Right cardiac atrium (tissue), 5 donors: Measurements from ENCODE around the gene CRTC3. TPM values are rescaled to one million over a fixed set of nuclear protein-coding genes. Genes with fewer than 3 reads are reported as not detected.
"Not testable (repeated sequence)": the region's sequence is repeated elsewhere in the genome, so short reads cannot be mapped to it uniquely, and the experiment has no call there.

Experiments
- ATAC-seq, 2 donors: fragments of 200-7000 bp; cut with Tn5 transposase; one replicate each; pipeline versions ENCODE4 v1.8.0 to v1.9.1; 2020; ENCODE audit warnings: moderate library complexity in 2 of 2, mild to moderate bottlenecking in 1 of 2
- DNase-seq, 3 donors: peaks; one replicate each; pipeline ENCODE4 v3.0.0-alpha.2; 2020
- H3K27ac ChIP-seq: one replicate; pipeline ENCODE4 v1.5.1; 2013; ENCODE audit warnings: mild to moderate bottlenecking, low read length, control low read depth, moderate library complexity
- H3K27me3 ChIP-seq: one replicate; pipeline ENCODE4 v1.6.1; 2013; ENCODE audit not compliant: control insufficient read depth, insufficient read depth
- H3K4me1 ChIP-seq: one replicate; pipeline ENCODE4 v1.6.1; 2013; ENCODE audit warnings: low read length; ENCODE audit not compliant: control insufficient read depth, insufficient read depth
- H3K4me3 ChIP-seq: one replicate; pipeline ENCODE4 v1.5.1; 2013; ENCODE audit warnings: low read length, control low read depth
- H3K9me3 ChIP-seq: one replicate; pipeline ENCODE4 v1.6.1; 2013; ENCODE audit warnings: low read length; ENCODE audit not compliant: control insufficient read depth
- WGBS: extraction: QIAGEN DNeasy Blood & Tissue Kit; methylation state at CpG from one replicate; pipeline ENCODE4 v1.1.7; 2013; 5-methylcytosine and 5-hydroxymethylcytosine counted together
- intact Hi-C, 4 donors: fragments of 100-400 bp; cut with DNase I; formaldehyde crosslinking; loops; one replicate each; pipeline versions ENCODE4 v1.11.0 to v1.14.0; 2022 to 2023
- polyA plus RNA-seq: library from polyadenylated mRNA; stranded (reverse); fragments of 200-250 nt; gene quantifications from one replicate; pipeline ENCODE4 v1.2.3, GENCODE V29; 2013
- total RNA-seq, 4 donors: library from RNA; stranded (reverse); fragmentation: NEBNext Ultra II Directional; extraction: Animal tissue kit (Norgen Biotek cat#: 25700); gene quantifications; one replicate each; pipeline ENCODE4 v1.2.1, GENCODE V29; 2021
- donor health status: healthy with polysubstance abuse.
- donor health status: DM: no; HTN: yes; CAD: no.
- donor health status: DM: no; HTN: no; CAD: no.
- donor health status: DM: no; HTN: yes; CAD: no; lungs with severe emphysema.
- donor health status: DM: yes; HTN: yes; CAD: no.

CRTC3 gene
- total and polyA plus RNA-seq, 5 donors = 15.1 to 35.5 (median 30.4) TPM

GRCh38 chr15:90650956-90651689 lies 121.4 kb downstream of the CRTC3 start:
- Histone ChIP-seq H3K27ac (no peak overlapping the region), H3K9me3 (no peaks in the 10 kb centered on the region), H3K4me3 (no peak overlapping the region), H3K4me1 (no peaks in the 10 kb centered on the region), H3K27me3 (no peaks in the 10 kb centered on the region)
- intact Hi-C loops = loop anchor here in 1 of 4 donors (2.0 to 5.0 kb wide), 2 partner anchors 41 to 234 kb away; partner anchors contain the start of gene FES
- ATAC-seq = no peak
- DNase-seq = no peak
- 88% methylated on average over 14 of the region's 14 CpGs for WGBS

DNA sequence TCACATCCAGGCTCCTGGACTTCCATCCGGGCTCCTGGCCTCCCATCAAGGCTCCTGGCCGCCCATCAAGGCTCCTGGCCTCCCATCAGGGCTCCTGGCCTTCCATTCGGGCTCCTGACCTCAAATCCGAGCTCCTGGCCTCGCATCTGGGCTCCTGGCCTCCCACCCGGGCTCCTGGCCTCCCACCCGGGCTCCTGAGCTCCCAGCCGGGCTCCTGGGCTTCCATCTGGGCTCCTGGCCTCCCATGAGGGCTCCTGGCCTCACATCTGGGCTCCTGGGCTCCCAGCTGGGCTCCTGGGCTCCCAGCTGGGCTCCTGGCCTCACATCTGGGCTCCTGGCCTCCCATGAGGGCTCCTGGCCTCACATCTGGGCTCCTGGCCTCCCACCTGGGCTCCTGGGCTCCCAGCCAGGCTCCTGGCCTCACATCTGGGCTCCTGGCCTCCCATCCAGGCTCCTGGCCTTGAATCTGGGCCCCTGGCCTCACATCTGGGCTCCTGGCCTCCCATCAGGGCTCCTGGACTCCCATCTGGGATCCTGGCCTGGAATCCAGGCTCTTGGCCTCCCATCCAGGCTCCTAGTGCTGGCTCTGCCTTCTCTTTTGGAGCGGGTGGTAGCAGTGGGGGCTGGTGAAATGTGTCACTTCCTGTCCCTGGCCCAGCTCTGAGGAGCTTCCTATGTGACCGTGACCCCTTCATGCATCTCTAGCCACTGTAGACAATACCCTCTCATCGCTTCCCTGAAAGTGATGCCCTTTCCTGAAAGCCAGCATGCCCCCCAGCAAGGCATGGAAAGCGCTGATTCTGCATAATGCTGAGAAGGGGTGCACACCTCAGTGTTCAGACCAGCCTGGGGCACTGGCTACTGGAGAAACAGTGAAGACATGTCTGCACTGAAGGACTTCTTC lies 124.8 kb downstream of the CRTC3 start:
- intact Hi-C loops = loop anchor here in 1 of 4 donors (5.0 kb wide), 1 partner anchor 38 kb away; no protein-coding TSS in a partner anchor
- H3K9me3 ChIP-seq = no peaks in the 10 kb centered on the region
- DNase-seq (peak in 1 of 3 donors; percentile 55), ATAC-seq (peak; percentile 10 to 40)
- H3K27ac ChIP-seq = no peak overlapping the region
- 86% methylated on average over 12 of the region's 12 CpGs for WGBS
- no peaks in the 10 kb centered on the region for H3K27me3 ChIP-seq
- no peaks in the 10 kb centered on the region for H3K4me1 ChIP-seq
- no peak overlapping the region for H3K4me3 ChIP-seq

GRCh38 chr15:90657520-90658172 lies 127.9 kb downstream of the CRTC3 start:
- ATAC-seq, H3K27ac ChIP-seq, H3K4me1 ChIP-seq, DNase-seq, H3K27me3 ChIP-seq, intact Hi-C loops, H3K9me3 ChIP-seq, H3K4me3 ChIP-seq: not testable (repeated sequence)
- 56% methylated on average over 7 of the region's 7 CpGs for WGBS

DNA sequence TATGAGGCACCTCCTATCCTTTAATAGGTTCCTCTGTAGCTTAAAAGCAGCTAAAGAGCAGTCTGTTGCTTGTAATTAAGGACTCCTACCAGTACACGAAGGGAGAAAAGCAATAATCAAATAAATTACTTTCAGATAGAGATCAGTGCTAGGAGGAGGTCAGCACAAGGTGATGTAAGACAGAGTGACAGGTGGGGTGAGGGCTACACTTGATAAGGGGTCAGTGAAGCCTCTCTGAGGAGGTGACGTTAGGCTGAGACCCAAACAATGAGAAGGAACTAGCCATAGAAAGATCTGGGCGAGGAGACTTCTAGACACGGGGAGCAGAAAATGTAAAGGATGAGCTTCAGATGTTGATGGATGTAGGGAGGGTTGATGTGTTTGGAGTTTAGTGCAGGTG lies 129.8 kb downstream of the CRTC3 start:
- WGBS = 82% methylated on average over 4 of the region's 4 CpGs
- H3K9me3 ChIP-seq = no peaks in the 10 kb centered on the region
- no peak overlapping the region for H3K27ac ChIP-seq
- DNase-seq (no peak), ATAC-seq (no peak)
- no peaks in the 10 kb centered on the region for H3K27me3 ChIP-seq
- no peak overlapping the region for H3K4me3 ChIP-seq
- intact Hi-C loops = no loop called here
- no peaks in the 10 kb centered on the region for H3K4me1 ChIP-seq

DNA sequence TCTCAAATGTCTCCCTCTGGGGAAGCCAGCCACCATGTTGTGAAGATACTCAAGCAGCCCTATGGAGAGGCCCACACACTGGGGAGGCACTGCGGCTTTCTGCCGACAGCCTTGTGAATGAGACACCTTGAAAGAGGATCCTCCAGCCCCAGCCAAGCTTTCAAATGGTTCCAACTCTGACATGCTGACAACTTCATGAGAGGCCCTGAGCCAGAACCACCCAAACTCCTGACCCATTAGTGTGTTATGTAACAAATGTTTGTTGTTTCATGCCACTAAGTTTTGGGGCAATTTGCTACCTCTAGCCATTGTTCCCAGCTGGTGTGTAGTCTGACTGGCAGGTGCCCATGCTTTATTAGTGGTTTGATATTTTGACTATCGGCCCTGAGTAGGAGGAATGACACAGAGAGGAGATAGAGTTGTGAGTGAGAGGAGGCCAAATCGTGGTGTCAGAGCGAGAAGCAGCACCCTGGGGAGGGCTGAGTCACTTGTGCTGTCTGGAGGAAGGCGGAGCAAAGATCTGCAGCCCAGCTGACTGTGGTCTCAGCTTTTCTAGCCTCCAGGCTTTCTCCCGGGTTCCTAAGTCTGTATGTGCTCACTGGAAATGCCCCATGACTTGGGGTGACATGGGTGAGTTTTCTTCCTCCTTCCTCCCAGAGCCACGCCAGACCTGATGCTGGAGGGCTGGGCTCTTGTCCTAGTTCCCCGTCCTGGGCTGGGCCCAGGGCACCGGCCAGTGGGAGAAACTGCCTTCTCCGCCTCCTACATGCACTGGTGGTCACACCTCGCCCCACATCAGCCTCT lies 130.7 kb downstream of the CRTC3 start:
- DNase-seq (peak; percentile 87 to 89 (median 88)), ATAC-seq (peak; percentile 87 to 91)
- Histone ChIP-seq H3K9me3 (no peaks in the 10 kb centered on the region), H3K27me3 (no peaks in the 10 kb centered on the region), H3K4me1 (no peaks in the 10 kb centered on the region), H3K4me3 (no peak overlapping the region), H3K27ac (peak overlapping the region; percentile 60)
- intact Hi-C loops = no loop called here
- WGBS = 42% methylated on average over 12 of the region's 12 CpGs

DNA sequence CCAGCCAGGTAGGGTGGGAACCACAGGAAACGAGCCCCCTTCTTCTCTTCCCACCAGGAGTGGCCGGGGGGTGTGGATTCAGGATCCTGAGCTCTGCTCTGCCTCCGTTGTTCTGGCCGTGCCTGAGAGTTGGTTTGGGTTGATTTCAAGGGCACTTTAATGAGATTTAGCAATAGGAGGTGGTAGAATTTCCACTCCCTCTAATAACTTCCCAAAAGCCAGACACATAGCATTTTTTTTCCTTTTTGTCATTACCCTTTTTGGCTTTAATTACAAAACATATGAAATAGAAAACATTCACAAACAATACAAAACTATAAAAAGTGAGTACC lies 131.2 kb downstream of the CRTC3 start:
- intact Hi-C loops, DNase-seq, H3K27me3 ChIP-seq, H3K4me3 ChIP-seq, H3K9me3 ChIP-seq, H3K4me1 ChIP-seq: not testable (repeated sequence)
- ATAC-seq = peak; percentile 1 to 2
- WGBS = 41% methylated on average over 4 of the region's 4 CpGs
- H3K27ac ChIP-seq = peak overlapping the region; percentile 60

GRCh38 chr15:90664081-90664461 lies 134.3 kb downstream of the CRTC3 start:
- DNase-seq, H3K9me3 ChIP-seq, H3K4me3 ChIP-seq, H3K27me3 ChIP-seq, intact Hi-C loops, ATAC-seq, H3K27ac ChIP-seq, H3K4me1 ChIP-seq: not testable (repeated sequence)
- 95% methylated on average over 10 of the region's 10 CpGs for WGBS

DNA sequence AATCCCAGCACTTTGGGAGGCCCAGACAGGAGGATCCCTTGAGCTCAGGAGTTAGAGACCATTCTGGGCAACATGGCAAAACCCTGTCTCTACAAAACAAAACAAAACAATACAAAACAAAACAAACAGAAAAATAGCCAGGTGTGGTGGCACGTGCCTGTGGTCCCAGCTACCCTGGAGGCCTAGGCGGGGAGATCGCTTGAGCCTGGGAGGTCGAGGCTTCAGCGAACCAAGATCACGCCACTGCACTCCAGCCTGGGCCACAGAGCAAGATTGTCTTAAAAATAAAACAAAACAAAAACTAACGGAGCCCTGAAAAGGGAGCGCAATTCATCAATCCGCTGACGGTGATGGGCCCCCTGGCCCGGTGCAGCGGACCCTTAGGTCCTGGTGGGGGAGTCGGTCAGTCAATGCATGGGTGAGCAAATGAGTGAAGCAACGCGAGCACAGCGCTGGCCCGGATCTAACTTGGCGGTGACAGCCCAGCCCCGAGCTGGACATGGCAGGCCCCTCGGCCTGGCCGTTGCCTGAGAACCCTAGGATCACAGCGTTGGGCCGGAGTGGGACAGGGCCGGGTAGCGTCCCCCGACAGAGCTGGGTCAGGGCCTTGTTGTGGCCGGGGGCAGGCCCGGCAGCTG lies 135.0 kb downstream of the CRTC3 start:
- Histone ChIP-seq H3K27ac (peak overlapping the region; percentile 27), H3K27me3 (no peaks in the 10 kb centered on the region), H3K4me3 (peak overlapping the region; percentile 72), H3K9me3 (no peaks in the 10 kb centered on the region), H3K4me1 (no peaks in the 10 kb centered on the region)
- WGBS = 31% methylated on average over 28 of the region's 28 CpGs
- ATAC-seq = peak; percentile 78 to 79
- intact Hi-C loops = no loop called here
- DNase-seq = peak; percentile 73 to 86 (median 82)

DNA sequence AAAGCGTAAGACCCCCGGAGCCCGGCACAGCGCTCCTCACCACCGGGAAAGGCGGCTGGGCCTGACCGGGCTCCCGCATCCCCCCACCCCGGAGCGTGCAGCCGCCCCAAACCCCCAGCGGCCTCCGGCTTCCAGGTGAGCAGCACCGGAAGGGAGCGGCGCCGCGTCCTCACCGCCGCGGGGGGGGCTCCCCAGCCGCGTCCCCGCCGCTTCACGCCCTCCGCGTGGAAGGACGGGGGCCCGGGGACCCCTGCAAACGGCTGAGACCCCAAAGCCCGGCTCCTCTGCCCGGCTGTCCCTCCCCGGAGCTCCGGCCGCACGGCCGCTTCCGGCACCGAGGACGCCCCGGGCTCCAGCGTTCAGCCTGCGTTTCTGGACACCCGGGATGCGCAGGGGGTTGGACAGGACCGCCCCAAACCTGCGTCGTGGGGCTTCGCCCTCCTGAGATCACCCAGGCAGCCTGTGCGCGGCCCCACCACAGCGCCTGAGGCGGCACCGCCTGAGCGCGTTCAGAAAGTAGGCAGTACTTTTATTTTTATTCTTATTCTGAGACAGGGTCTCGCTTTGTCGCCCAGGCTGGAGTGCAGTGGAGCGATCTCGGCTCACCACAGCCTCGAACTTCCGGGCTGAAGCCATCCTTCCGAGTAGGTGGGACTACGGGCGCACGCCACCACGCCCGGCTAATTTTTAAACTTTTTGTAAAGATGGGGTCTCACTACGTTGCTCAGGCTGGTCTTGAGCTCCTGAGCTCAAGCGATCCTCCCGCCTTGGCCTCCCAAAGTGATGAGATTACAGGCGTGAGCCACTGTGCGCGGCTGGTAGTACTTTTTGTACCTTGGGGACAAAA lies 135.8 kb downstream of the CRTC3 start:
- H3K4me3 ChIP-seq = peak overlapping the region; percentile 72
- WGBS = 2% methylated on average over 75 of the region's 75 CpGs
- no peaks in the 10 kb centered on the region for H3K27me3 ChIP-seq
- peak overlapping the region; percentile 27 for H3K27ac ChIP-seq
- peak; percentile 73 to 89 (median 88) for DNase-seq
- H3K4me1 ChIP-seq = no peaks in the 10 kb centered on the region
- peak; percentile 89 to 91 for ATAC-seq
- H3K9me3 ChIP-seq = no peaks in the 10 kb centered on the region
- intact Hi-C loops = no loop called here
